ENCODE results near the gene MTHFS.
A peak's percentile ranks its signal among the peaks of the same experiment; 100 is the strongest.

Gene MTHFS

GRCh38 chr15:79874242-79874641 lies 22.6 kb downstream of the MTHFS start:
- DNase-seq, result no peak

- peak; percentile 72 for DNase-seq
These were observed 24.3 kb downstream of the MTHFS start for GRCh38 chr15:79872358-79873017.

- no peak for DNase-seq
These were observed 28.3 kb downstream of the MTHFS start for GRCh38 chr15:79868554-79868953.

GRCh38 chr15:79863886-79864285 lies 32.9 kb downstream of the MTHFS start:
- no peak for DNase-seq

GRCh38 chr15:79862191-79862590 lies 34.6 kb downstream of the MTHFS start:
- no peak for DNase-seq

- no peak for DNase-seq
These were observed 36.2 kb downstream of the MTHFS start for GRCh38 chr15:79860661-79861060.

- no peak for DNase-seq
These were observed 38.3 kb downstream of the MTHFS start for GRCh38 chr15:79858469-79858868.

DNA sequence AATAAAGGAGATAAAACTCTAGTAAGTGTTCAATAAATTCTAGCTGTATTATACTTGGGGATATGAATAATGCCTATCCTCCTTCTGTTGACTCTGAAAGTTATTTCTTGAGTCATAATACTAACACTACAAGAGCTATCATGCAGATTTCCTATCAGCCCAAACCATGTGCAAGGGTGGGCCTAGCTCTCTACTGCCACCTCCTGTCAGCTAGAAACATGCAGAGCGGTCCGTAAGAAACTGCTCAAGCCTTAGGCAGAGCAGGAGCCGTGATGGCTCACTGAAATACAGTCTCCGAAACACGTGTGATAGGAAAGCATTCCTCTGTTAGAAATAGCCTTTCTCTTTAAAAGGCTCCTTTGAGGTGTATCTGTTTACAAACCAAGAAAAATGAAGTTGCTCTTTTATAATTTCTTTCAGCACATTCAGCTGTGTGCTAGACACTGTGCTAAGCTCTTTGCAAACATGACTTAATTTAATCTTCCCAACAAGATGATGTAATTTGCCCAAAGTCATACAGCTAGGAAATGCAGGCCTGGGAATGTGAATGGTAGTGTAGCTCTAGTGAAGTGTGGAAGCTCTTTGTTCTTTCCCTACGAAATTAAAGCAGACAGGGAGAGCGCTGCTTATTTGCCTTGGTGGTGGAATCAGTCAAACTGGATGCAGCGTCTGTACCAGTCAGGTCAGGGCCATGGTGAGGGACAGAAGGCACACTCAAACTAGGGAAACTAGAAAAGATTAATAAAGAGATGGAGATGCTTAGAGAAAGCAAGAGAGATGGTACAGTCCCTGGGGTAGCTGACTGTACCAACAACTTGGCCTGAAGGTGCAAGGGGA lies 43.1 kb downstream of the MTHFS start:
- DNase-seq, result peak; percentile 26

DNA sequence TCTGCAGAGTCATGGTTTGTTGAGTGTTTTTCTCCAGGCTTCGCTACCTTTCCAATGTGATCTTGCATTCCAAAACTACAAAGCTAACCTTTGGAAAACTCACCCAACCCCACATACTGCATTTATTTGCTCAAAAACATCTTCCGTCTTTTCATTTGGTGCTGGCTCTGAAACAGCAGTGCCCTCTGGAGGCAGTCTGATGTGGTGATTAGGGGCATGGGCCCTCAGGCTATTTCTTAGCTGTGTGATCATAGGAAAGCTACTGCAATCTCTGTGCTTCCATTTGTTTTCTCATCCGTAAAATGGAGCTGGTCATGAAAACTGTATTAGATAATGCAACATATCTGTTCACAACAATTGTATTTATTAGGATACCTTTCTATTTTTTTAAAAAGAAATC lies 47.0 kb downstream of the MTHFS start:
- no peak for DNase-seq

- DNase-seq, result no peak
These were observed 50.3 kb downstream of the MTHFS start for GRCh38 chr15:79846539-79846938.

GRCh38 chr15:79844221-79844620 lies 52.6 kb downstream of the MTHFS start:
- no peak for DNase-seq

DNA sequence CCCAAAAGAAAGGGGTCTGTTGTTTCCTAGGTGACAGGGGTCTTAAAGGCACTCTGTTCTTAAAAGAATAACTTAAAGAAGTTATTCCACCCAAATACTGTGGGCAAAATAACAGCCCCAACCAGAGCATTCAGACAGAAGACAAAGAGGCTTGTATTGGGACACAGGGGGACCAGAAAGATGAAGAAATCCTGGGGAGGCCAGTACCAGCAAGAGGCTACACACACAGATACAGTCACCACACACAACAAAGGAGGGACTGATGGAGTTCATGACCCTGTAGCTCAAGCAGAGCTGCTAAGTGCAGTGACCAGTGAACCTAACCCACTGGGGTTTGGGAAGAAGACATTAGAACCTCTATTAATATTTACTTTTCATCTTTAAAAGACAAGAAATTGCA lies 59.0 kb downstream of the MTHFS start:
- DNase-seq, result no peak

DNA sequence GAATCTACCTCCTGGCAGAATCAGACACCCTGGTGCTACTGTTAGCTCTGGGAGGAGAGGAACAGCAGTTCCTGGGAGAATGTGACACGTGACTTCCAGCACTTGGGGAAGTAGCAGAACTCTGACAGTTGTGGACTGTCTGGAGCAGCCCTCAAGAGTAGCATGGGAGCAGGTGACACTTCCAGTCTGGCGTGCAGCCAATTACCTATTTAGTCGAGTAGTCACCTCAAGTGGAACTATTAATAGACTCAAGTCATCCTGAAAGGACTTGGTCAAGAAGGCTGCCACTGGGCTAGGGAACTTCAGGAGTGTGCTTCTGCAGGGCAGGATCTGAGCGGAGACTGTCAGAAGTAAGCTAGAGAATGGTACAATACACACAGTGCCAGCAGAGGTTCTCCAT lies 62.3 kb downstream of the MTHFS start:
- DNase-seq, result no peak

GRCh38 chr15:79832367-79833120 lies 64.3 kb downstream of the MTHFS start:
- DNase-seq, result no peak

DNA sequence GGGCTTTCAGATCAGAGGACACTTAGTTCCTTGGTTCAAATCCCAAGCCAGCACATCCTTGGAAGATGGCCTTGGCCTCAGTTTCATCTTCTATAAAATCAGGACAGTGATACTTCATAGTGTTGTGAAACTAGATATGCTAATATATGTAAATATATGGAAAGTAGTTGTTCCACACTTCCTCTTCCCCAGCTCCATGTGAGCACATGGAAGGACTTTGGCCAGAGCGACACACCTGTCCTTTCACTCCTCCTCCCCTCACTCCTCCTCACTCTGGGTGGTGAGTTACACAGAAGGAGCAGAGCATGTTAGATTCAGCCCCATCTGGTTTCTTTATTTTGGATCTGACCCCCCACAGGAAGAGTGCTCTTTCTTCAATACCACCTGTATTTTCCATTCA lies 65.2 kb downstream of the MTHFS start:
- DNase-seq, result no peak

GRCh38 chr15:79829950-79830349 lies 66.9 kb downstream of the MTHFS start:
- DNase-seq, result no peak

GRCh38 chr15:79828447-79828846 lies 68.4 kb downstream of the MTHFS start:
- DNase-seq, result no peak

- no peak for DNase-seq
These were observed 70.0 kb downstream of the MTHFS start for GRCh38 chr15:79826800-79827199.

DNA sequence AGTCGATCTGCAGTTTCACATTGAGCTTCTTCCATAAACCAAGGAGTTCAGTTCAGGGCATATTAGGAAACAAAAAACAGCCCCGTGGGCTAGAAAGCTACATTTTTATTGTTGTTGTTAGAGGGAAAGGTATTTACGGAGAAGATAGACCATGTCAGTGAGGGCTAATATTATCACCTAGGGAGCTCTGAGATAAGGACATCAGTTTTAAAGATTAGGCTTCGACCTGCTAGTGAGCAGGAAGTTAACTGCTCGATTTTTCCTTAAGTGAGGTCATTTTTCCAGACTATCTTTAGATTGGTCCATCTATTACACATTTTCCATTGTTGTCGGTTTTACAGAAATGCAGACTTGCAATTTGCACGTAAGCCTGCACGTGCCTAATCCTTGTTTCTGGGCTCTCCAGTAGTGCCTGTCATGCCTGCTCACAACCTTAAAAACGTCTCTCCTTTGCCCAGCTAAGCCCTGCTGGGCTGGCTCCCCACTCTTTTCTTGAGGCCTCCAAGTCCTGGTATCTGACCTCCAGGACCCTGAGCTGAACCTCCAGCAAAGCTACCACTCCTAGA lies 72.6 kb downstream of the MTHFS start:
- DNase-seq, result no peak

GRCh38 chr15:79820820-79821219 lies 76.0 kb downstream of the MTHFS start:
- DNase-seq, result no peak

- DNase-seq, result no peak
These were observed 76.6 kb downstream of the MTHFS start for GRCh38 chr15:79820176-79820575.

- DNase-seq, result no peak
These were observed 80.2 kb downstream of the MTHFS start for GRCh38 chr15:79816571-79816970.

GRCh38 chr15:79815468-79815867 lies 81.3 kb downstream of the MTHFS start:
- no peak for DNase-seq

All from GF-D8 (cell line).